Subcutaneous adipose tissue (tissue), 4 donors: ENCODE measurements around the gene NCK2. TPM values are rescaled to one million over a fixed set of nuclear protein-coding genes. Genes with fewer than 3 reads are reported as not detected.

ENCODE experiments used
- total RNA-seq, 4 donors: library from RNA; depleted of rRNA; stranded (reverse); fragments of >200 nt; gene quantifications; one replicate each; pipeline ENCODE4 v1.1.0, GENCODE V29; 2016
- TF ChIP-seq, protein P1 (sequence below): fragments of 450-650 bp; IDR thresholded peaks from one replicate; pipeline ENCODE4 v1.5.1; 2016; ENCODE audit warnings: low read depth, mild to moderate bottlenecking, control low read depth, antibody characterized with exemption, moderate library complexity

NCK2 gene
- total RNA-seq, 4 donors from 2014 or later: 24.3 to 35.2 (median 27.0) TPM

DNA sequence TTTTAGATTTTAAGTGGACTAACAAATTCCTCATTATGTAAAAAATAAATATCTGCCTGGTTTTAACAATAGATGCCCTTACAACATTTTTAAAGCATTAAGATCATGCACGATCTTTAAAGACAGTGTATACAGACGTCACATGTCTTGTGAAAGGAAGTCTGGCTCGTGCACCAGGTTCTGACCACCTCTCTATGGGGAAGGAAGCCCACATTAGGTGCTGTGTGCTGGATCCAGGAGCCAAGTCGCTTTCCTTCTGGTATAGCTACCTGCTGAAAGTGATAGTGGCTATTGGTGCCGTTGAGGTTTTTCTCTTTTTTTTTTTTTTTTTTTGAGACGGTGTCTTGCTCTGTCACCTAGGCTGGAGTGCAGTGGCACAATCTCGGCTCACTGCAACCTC, 116.5 kb downstream of the NCK2 start:
- TF ChIP-seq, protein P1, sequence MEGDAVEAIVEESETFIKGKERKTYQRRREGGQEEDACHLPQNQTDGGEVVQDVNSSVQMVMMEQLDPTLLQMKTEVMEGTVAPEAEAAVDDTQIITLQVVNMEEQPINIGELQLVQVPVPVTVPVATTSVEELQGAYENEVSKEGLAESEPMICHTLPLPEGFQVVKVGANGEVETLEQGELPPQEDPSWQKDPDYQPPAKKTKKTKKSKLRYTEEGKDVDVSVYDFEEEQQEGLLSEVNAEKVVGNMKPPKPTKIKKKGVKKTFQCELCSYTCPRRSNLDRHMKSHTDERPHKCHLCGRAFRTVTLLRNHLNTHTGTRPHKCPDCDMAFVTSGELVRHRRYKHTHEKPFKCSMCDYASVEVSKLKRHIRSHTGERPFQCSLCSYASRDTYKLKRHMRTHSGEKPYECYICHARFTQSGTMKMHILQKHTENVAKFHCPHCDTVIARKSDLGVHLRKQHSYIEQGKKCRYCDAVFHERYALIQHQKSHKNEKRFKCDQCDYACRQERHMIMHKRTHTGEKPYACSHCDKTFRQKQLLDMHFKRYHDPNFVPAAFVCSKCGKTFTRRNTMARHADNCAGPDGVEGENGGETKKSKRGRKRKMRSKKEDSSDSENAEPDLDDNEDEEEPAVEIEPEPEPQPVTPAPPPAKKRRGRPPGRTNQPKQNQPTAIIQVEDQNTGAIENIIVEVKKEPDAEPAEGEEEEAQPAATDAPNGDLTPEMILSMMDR: no peak

DNA sequence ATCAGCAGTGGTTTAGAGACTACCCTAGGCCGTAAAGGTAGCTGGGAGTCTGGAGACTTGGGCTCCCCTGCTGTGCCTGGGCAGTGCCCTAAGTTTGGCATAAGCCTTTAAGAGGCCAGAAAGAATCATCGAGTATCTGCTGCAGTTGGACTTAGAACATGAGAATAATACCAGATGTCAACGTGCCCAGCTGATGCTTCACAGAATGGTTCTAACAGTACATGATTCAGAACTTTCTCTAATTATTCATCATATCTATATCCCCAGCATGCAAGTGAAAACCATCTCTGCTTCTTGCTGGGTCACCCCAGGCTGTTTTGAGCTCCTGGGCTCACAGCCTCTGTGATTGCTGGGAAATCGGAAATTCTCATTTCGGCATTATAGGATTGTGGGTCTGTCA, 118.1 kb downstream of the NCK2 start:
- TF ChIP-seq, protein P1: no peak

DNA sequence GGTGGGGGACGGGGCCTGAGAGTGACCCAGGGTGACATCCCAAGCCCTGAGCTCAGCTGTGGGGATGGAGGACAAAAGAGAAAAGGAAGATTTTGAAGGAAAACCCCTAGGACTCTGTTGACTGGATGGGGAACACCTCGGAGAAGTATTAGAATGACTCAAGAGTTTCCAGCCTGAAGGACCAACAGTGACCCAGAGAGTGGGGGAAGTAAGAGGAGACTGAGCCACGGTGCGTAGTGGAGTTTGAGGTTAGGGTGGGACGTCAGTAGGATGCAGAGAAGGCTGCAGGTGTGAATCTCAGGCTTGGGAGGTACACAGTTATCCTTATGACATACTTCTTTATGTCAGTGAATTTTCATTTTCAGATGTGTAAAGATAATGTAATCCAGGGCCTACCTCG, 119.5 kb downstream of the NCK2 start:
- TF ChIP-seq, protein P1: no peak

DNA sequence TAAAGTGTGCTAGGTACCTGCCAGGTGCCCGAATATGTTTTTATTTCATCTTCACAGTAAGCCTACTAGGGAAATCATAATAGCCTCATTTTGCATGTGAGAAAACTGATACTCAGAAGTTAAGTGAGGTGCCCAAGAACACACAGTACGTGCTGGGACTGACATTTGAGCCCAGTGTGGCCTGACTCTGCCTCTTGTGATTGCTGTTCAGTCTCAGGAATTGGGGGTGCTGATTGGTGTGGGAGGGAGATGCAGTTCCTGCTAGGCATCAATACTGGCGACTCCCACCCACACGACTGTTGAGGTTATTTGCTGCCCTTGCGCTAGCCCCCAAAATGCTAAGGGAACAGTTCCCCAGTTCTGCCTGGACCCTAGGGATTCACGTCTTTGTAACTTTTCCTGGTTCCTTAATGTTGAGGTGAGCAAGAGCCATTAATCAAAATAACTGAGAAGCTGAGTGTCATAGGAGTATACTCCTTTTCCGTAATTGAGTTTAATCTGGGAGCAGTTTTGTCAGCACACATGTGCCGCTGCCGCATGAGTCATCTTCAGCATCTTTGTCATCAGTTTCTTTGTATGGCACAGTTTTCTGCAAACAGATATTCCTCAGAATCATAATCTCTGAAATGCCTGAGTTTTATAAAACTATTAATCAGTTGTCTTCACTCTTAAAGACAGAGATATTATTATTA, 120.7 kb downstream of the NCK2 start:
- TF ChIP-seq, protein P1: no peak

DNA sequence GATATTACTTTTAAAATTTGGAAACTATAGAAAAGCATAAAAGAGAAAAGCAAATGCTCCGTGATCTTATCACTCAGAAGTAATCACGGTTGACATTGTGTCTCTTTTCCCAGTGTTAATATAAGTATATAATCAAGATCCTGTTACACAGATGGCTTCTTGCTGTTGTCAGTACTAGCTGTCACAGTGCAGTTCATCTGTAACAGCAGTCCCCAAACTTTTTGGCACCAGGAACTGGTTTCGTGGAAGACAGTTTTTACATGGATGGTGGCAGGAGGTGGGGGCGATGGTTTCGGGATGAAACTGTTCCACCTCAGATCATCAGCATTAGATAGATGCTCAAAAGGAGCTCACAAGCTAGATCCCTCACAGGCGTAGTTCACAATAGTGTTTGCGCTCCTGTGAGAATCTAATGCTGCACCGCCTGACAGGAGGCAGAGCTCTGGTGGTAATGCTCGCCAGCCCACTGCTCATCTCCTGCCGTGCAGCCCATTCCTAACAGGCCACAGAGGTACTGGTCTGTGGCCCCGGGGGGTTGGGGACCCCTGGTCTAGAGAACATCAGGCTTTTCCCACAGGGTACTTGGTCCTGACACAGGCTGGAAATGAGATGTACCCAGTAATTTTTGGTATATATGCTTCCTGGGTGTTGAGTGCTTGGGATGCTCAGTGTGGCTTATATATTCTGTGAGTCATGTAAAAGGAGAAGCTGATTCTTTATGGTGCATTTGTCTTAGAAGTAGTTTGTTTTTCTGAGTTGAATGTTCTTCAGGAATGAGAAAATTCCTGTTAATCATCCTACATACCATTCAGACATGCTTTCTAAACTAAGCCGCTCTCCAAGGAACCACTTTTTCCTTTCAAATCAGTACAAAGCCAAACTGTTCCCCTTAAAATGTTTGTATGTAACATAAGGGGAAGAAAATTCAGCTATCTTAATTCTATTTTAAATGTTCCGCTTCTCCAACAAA, 121.8 kb downstream of the NCK2 start:
- TF ChIP-seq, protein P1: no peak

DNA sequence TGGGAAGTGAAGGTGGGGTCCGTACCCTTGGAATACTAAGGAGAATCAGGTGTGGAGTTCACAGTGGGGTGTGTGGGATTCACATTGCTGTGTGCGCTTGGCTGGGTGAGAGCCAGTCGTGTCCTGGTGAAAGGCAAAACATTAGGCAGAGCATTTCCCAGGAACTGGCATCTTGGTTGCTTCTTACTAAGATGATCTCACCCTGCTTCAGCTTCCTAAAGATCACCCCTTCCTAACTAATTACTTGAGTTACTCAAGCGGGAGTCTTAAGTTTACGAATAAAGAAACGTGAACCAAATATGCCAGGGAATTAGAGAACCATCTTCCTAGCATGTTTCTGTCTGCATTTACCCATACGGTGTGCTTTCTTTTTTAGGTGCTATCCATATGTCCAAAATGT, 122.9 kb downstream of the NCK2 start:
- TF ChIP-seq, protein P1: no peak

DNA sequence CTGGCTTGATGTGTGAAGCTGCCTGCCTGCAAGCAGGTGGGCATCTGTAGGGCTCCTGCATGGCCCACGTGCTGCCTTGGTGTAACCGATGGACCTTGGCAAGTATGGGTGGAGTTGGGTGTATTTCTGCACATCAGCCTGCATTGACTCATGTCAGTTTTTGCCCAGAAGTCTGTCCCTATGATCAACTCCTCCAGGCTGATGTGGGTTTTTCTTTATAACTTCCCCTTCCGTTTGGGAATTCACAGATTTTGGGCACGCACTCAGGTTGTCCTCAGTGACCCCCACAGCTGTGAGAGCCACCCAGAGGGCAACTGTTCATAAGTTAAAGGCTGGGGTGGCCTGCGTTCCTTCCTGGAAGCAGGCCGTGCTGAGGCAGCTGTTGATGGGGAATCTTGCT, 123.3 kb downstream of the NCK2 start:
- TF ChIP-seq, protein P1: no peak
